ENCODE measurements around the gene TMEM82. TPM values are rescaled to one million over a fixed set of nuclear protein-coding genes. Genes with fewer than 3 reads are reported as not detected.

TMEM82 gene
- total RNA-seq, 6 experiments from 2014 or later = 15.8 to 33.5 (median 19.1) TPM

DNA sequence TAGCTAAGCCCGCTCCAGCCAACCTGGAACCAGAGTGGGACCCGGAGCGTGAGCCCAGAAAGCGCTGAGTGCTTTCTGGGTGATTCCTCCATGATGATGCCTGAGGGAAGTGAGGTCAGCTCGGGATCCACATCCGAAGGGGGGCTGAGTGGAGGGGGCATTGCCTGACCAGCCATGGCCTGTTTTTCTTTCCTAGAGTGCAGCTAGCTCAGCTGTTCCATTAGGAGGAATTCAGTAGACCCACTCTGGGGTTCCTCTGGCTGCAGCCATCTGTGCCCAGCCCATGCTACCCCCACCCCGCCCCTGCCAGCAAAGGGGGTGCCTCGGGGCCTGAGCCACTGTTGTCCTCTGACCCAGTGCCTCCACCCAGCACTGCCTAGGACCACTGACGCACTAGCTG, 15.8 kb upstream of the TMEM82 start:
- Histone ChIP-seq H3K9me3 (no peaks in the 10 kb centered on the region), H3K36me3 (peaks cover 3 to 66% (median 15%) of the 10 kb centered on the region in 4 donors), H3K27ac (no peak overlapping the region), H3K27me3 (no peaks in the 10 kb centered on the region), H3K4me1 (no peaks in the 10 kb centered on the region), H3K4me3 (no peak overlapping the region)
- DNase-seq (no peak), ATAC-seq (no peak)
- 80% methylated on average over 3 of the region's 9 CpGs for WGBS (ENCODE audit: insufficient coverage, low coverage, low lambda C conversion rate, missing lambda C conversion rate)
- TF ChIP-seq CTCF (IDR thresholded peaks at IDR 0.05) = no peak
- TF ChIP-seq POLR2A (IDR thresholded peaks at IDR 0.05) = no peak
- intact Hi-C loops (cut with DNase I) = no loop called here

DNA sequence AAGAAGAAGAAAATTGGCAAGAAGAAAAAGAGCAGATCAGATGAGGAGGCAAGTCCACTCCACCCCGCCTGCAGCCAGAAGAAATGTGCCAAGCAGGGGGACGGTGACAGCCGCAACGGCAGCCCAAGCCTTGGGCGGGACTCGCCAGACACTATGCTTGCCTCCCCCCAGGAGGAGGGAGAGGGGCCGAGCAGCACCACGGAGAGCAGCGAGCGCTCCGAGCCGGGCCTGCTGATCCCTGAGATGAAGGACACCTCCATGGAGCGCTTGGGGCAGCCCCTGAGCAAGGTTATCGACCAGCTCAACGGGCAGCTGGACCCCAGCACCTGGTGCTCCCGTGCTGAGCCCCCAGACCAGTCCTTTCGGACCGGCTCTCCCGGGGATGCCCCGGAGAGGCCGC, 15.3 kb upstream of the TMEM82 start:
- H3K9me3 ChIP-seq = no peaks in the 10 kb centered on the region
- WGBS (ENCODE audit: insufficient coverage, low coverage, low lambda C conversion rate, missing lambda C conversion rate) = 35% methylated on average over 2 of the region's 21 CpGs

GRCh38 chr1:15727424-15727823, 14.9 kb upstream of the TMEM82 start:
- Histone ChIP-seq H3K9me3 (no peaks in the 10 kb centered on the region), H3K4me1 (no peaks in the 10 kb centered on the region), H3K27ac (no peak overlapping the region), H3K4me3 (no peak overlapping the region), H3K27me3 (no peaks in the 10 kb centered on the region), H3K36me3 (peaks cover 3 to 68% (median 15%) of the 10 kb centered on the region in 4 donors)
- ATAC-seq (no peak), DNase-seq (no peak)
- intact Hi-C loops (cut with DNase I) = no loop called here
- WGBS (ENCODE audit: insufficient coverage, low coverage, low lambda C conversion rate, missing lambda C conversion rate) = 96% methylated on average over 4 of the region's 13 CpGs
- TF ChIP-seq CTCF (IDR thresholded peaks at IDR 0.05) = no peak
- TF ChIP-seq POLR2A (IDR thresholded peaks at IDR 0.05) = no peak

More for the DNA sequence above, 15.3 kb upstream of the TMEM82 start:
- Histone ChIP-seq H3K27ac (no peak overlapping the region), H3K4me3 (no peak overlapping the region), H3K27me3 (no peaks in the 10 kb centered on the region), H3K36me3 (peaks cover 3 to 64% (median 15%) of the 10 kb centered on the region in 4 donors), H3K4me1 (no peaks in the 10 kb centered on the region)
- intact Hi-C loops (cut with DNase I) = no loop called here
- DNase-seq (no peak), ATAC-seq (no peak)
- TF ChIP-seq CTCF (IDR thresholded peaks at IDR 0.05) (no peak), POLR2A (IDR thresholded peaks at IDR 0.05) (no peak)

DNA sequence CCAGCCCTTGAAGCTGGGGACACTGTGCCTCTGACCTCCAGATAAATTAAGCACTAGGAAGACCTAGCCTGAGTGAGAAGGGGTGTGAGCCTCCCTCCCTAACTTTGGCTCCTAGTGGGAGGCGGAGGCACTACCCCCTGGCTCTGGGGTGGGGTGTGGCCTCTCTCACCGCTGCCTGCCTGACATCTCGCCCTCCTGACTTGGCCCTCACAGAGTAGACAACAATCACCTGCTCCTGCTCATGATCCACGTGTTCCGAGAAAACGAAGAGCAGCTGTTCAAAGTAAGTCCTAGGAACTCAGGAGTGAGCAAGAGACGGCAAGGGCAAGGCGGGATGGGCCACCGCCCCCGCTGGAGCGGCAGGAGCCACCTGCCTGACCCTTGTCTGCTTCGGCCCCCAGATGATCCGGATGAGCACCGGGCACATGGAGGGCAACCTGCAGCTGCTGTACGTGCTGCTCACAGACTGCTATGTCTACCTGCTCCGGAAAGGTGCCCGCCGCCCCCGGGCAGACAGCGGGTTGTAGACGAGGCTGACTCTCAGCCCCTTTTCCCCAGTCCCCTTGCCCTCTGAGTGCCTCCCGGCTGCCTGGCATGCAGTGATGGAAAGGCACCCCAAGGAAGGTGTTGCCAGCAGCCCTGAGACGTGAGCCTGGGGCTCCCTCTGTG, 14.3 kb upstream of the TMEM82 start:
- WGBS (ENCODE audit: insufficient coverage, low coverage, low lambda C conversion rate, missing lambda C conversion rate) = no CpG with 5 or more reads among the region's 23 CpGs
- ATAC-seq (no peak), DNase-seq (no peak)
- H3K36me3 ChIP-seq = peaks cover 3 to 72% (median 15%) of the 10 kb centered on the region in 4 donors
- TF ChIP-seq CTCF (IDR thresholded peaks at IDR 0.05) = no peak
- no peak for TF ChIP-seq POLR2A (IDR thresholded peaks at IDR 0.05)
- no peaks in the 10 kb centered on the region for H3K27me3 ChIP-seq
- no peak overlapping the region for H3K4me3 ChIP-seq
- intact Hi-C loops (cut with DNase I) = no loop called here
- no peaks in the 10 kb centered on the region for H3K4me1 ChIP-seq
- H3K9me3 ChIP-seq = no peaks in the 10 kb centered on the region
- no peak overlapping the region for H3K27ac ChIP-seq

All from right lobe of liver (tissue), 6 donors.